GM12801 (cell line): ENCODE measurements around the gene OR8D4.

Experiments
- CTCF ChIP-seq: IDR thresholded peaks from one replicate; pipeline ENCODE4 v1.5.1; 2011; ENCODE audit warnings: control low read depth; ENCODE audit not compliant: insufficient read length; ENCODE audit errors: extremely low read depth

The OR8D4 gene

DNA sequence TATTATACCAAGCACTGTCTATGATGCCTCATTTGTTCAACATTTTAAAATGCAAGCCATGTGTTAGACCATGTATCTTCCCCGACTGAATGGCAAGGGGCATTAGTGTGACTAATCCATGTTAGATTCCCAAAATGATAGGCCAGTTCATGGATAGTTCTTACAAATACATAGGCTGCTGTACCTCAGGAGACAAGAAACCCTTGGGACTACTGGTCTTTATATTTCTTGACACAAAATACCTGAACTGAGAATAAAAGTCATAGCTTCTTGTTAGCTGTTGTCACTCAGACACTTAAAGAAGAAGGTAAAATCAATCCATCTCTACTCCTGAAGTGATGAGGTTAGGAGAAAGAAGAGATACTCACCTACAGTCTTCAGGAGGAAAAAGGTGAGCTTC is at the start of gene OR8D4:
Gene OR8D4, plus strand, starts transcription at position 301 of the 400 bp plus-strand sequence. CDS start 4,265 bp downstream, outside the sequence.
- TF ChIP-seq CTCF: no peak

DNA sequence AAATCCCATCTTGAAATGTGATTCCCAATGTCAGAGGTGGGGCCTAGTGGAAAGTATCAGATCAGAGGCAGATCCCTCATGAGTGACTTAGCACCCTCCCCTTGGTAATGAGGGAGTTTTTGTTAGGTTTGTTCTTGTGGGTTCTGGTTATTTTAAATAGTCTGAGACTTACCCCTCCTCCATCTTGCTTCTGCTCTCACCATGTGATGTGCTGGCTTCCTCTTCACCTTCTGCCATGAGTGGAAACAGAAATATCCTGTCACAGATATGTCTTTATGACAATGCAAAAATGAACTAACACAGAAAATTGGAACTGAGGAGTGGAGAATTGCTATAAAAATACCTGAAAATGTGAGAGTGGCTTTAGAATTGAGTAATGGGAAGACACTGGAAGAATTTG is 49.6 kb upstream of the OR8D4 start:
- no peak for TF ChIP-seq CTCF

- no peak for TF ChIP-seq CTCF
Measured at GRCh38 chr11:123853038-123853437, 48.9 kb upstream of the OR8D4 start.

- no peak for TF ChIP-seq CTCF
Measured at GRCh38 chr11:123856444-123856843, 45.5 kb upstream of the OR8D4 start.

DNA sequence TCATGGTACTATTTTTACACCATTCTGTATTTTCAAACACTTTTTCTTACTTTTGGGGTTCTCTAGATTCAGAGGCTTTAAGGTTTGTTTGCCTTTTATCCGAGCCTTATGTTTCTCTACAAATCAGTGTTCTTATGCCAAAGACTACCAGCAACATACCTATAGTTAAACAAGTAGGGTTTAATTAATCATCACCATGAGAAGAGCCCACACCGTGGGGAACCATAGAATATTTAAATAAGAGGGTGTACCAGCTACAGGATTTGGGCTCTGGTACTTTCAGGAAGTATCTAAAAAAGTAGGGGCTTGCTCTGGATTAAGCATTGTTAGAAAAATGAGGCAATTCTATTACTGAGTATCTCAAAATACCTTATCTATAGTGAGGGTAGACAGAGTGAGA is 42.2 kb upstream of the OR8D4 start:
- TF ChIP-seq CTCF: no peak

GRCh38 chr11:123880912-123881311 is 21.1 kb upstream of the OR8D4 start:
- no peak for TF ChIP-seq CTCF

DNA sequence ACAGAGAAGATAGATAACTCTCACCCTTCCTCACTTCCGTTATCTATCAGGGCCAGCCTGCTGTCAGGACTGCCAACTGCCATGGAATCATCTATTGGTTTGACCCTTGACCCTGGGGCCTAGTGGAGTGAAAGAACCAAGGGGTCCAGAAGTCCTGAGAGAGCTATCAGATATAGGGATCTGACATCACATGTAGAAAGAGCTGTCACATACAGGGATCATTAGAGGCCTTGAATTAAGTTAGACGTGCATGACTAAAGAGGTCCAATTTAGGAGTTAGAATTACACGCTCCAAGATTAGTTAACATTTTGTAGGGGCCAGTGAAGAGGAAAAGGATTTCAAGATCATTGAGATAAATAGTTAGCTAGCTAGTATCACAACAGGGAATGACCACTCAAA is 16.4 kb upstream of the OR8D4 start, which contains the start of gene TMEM225:
Gene TMEM225, minus strand, starts transcription at position 101 of the 400 bp plus-strand sequence. CDS start 245 bp downstream, outside the sequence.
- no peak for TF ChIP-seq CTCF

- no peak for TF ChIP-seq CTCF
Measured at GRCh38 chr11:123892031-123892430, 9.9 kb upstream of the OR8D4 start.
